IPS-11a (cell line): ENCODE data around the gene CDC25A.

Source experiments
- H3K4me3 ChIP-seq: one replicate; pipeline ENCODE4 v1.5.1; 2013; ENCODE audit warnings: low read depth, low read length, control low read depth

Gene CDC25A

GRCh38 chr3:48110463-48110862 is 77.8 kb downstream of the CDC25A start:
- H3K4me3 ChIP-seq: no peak overlapping the region

- H3K4me3 ChIP-seq: no peak overlapping the region
Measured at GRCh38 chr3:48107227-48107626, 81.0 kb downstream of the CDC25A start.
